HL-60 (cell line): ENCODE results near the gene GJA1.

Source experiments
- CTCF ChIP-seq: IDR thresholded peaks from one replicate; pipeline ENCODE4 v1.5.1; 2011; ENCODE audit warnings: low read length, control low read depth, inconsistent platforms; ENCODE audit not compliant: insufficient read depth
- POLR2AphosphoS5 ChIP-seq: IDR thresholded peaks from 2 replicates; pipeline ENCODE4 v1.6.1; 2012; ENCODE audit warnings: low read depth

DNA sequence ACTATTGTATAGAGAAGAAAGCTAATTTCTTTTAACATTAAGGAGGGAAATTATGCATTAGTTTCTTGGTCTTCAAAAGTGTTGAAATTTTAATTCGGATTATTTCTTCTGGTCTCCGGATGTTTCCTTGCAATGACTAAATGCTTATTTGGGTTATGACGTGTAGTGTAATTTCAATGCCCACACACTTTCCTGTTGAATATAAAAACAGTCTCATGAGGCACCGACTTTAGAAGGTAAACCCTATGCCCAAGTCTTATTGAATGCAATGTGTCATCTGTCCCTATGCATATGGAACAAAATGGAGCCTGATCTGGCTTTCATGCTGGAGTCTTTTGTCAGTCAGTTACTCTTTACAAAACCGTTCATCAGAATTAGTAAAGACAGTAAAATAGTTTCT is 17.7 kb downstream of the GJA1 start:
- TF ChIP-seq CTCF: no peak
- no peak for TF ChIP-seq POLR2AphosphoS5
